ENCODE data around the gene PRRX2. TPM values are rescaled to one million over a fixed set of nuclear protein-coding genes. Genes with fewer than 3 reads are reported as not detected.

Gene PRRX2
- total and polyA plus RNA-seq, 2 donors (not counting 1 experiment from before 2014, with no cell fraction given) = not detected

DNA sequence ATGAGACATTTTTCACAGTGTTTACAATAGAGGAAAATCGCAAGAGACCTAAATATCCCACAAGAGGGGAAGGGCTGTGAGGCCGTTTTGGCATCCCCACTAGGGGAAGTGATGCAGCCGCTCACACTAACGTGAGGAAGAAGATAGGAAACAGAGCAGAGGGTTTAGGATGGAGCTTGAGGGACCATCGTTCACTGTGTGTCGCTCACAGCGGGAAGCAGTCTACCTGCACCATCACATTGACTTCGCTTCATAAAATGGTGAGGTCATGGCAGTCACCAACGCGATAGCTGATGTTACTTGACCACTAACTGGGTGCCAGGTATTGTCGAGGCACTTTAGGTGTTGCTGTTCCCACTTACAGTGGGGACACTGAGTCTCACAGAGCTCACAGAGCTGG is 35.6 kb downstream of the PRRX2 start:
- POLR2A ChIA-PET = no interaction called here

GRCh38 chr9:129701549-129701948 is 36.1 kb downstream of the PRRX2 start:
- Histone ChIP-seq H3K27ac (ENCODE audit: low read length in 2 of 2) (no peak overlapping the region), H3K4me1 (ENCODE audit: control insufficient read depth in 2 of 2, insufficient read depth in 2 of 2, low read length in 2 of 2) (no peaks in the 10 kb centered on the region), H3K9ac (ENCODE audit: low read length) (no peak overlapping the region), H3K9me3 (ENCODE audit: control extremely low read depth in 1 of 3, control insufficient read depth in 2 of 3, insufficient read depth in 1 of 3, low read length in 2 of 3) (no peaks in the 10 kb centered on the region), H3K4me2 (replicated peaks; ENCODE audit: low read depth, low read length, poor library complexity, severe bottlenecking) (no peak overlapping the region), H3K79me2 (ENCODE audit: control insufficient read depth, insufficient read depth, low read length) (no peaks in the 10 kb centered on the region), H2AFZ (ENCODE audit: insufficient read depth, low read depth, low read length, poor library complexity, severe bottlenecking) (no peak overlapping the region), H3K27me3 (replicated peaks in 1 of 4; ENCODE audit: control extremely low read depth in 1 of 4, control insufficient read depth in 3 of 4, insufficient read depth in 4 of 4, low read length in 3 of 4) (peaks cover 0 to 25% (median 6%) of the 10 kb centered on the region in 4 experiments), H3K36me3 (replicated peaks in 1 of 2; ENCODE audit: control extremely low read depth in 1 of 2, control insufficient read depth in 1 of 2, extremely low read depth in 1 of 2, insufficient read depth in 2 of 2, low read length in 1 of 2) (no peaks in the 10 kb centered on the region), H3K4me3 (ENCODE audit: control extremely low read depth in 1 of 5, extremely low read depth in 1 of 5, insufficient read depth in 1 of 5, low read depth in 2 of 5, low read length in 4 of 5) (no peak overlapping the region), H4K20me1 (ENCODE audit: control insufficient read depth, insufficient read depth, low read length, poor library complexity, severe bottlenecking) (no peaks in the 10 kb centered on the region)
- intact Hi-C loops (cut with micrococcal nuclease) = no loop called here
- Mint-ChIP-seq H3K4me1 (peaks cover 2% of the 10 kb centered on the region), H3K9me3 (ENCODE audit: insufficient read depth) (no peaks in the 10 kb centered on the region), H3K27me3 (peaks cover 22% of the 10 kb centered on the region), H3K27ac (no peak overlapping the region), H3K4me3 (no peak overlapping the region)
- ChIA-PET POLR2A (no interaction called here), CTCF (interaction anchor here (2.9 kb wide), 1 partner anchor 25 kb away, joined by 9 read pairs; no protein-coding TSS in a partner anchor)
- ATAC-seq (ENCODE audit: low read depth) (no peak), DNase-seq (no peak)
- 100% methylated on average over 2 of the region's 5 CpGs for WGBS (ENCODE audit: insufficient coverage)
- TF ChIP-seq, protein P1, sequence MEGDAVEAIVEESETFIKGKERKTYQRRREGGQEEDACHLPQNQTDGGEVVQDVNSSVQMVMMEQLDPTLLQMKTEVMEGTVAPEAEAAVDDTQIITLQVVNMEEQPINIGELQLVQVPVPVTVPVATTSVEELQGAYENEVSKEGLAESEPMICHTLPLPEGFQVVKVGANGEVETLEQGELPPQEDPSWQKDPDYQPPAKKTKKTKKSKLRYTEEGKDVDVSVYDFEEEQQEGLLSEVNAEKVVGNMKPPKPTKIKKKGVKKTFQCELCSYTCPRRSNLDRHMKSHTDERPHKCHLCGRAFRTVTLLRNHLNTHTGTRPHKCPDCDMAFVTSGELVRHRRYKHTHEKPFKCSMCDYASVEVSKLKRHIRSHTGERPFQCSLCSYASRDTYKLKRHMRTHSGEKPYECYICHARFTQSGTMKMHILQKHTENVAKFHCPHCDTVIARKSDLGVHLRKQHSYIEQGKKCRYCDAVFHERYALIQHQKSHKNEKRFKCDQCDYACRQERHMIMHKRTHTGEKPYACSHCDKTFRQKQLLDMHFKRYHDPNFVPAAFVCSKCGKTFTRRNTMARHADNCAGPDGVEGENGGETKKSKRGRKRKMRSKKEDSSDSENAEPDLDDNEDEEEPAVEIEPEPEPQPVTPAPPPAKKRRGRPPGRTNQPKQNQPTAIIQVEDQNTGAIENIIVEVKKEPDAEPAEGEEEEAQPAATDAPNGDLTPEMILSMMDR (IDR thresholded peaks at IDR 0.05) = no peak
- TF ChIP-seq EZH2 (IDR thresholded peaks at IDR 0.05; ENCODE audit: borderline replicate concordance, insufficient read depth, low read depth, low read length, poor library complexity, severe bottlenecking) = no peak

More for the DNA sequence above, 35.6 kb downstream of the PRRX2 start:
- H3K27ac ChIP-seq (ENCODE audit: low read length in 2 of 2) = no peak overlapping the region
- no peaks in the 10 kb centered on the region for H3K79me2 ChIP-seq (ENCODE audit: control insufficient read depth, insufficient read depth, low read length)
- intact Hi-C loops (cut with micrococcal nuclease) = no loop called here
- TF ChIP-seq, protein P1 (IDR thresholded peaks at IDR 0.05) = no peak
- TF ChIP-seq EZH2 (IDR thresholded peaks at IDR 0.05; ENCODE audit: borderline replicate concordance, insufficient read depth, low read depth, low read length, poor library complexity, severe bottlenecking) = no peak
- Mint-ChIP-seq H3K27ac (no peak overlapping the region), H3K4me1 (peaks cover 2% of the 10 kb centered on the region), H3K9me3 (ENCODE audit: insufficient read depth) (no peaks in the 10 kb centered on the region), H3K4me3 (no peak overlapping the region), H3K27me3 (peaks cover 22% of the 10 kb centered on the region)
- no peaks in the 10 kb centered on the region for H3K36me3 ChIP-seq (replicated peaks in 1 of 2; ENCODE audit: control extremely low read depth in 1 of 2, control insufficient read depth in 1 of 2, extremely low read depth in 1 of 2, insufficient read depth in 2 of 2, low read length in 1 of 2)
- no peak overlapping the region for H3K9ac ChIP-seq (ENCODE audit: low read length)
- H3K4me2 ChIP-seq (replicated peaks; ENCODE audit: low read depth, low read length, poor library complexity, severe bottlenecking) = no peak overlapping the region
- WGBS (ENCODE audit: insufficient coverage) = 78% methylated on average over 7 of the region's 11 CpGs
- H3K9me3 ChIP-seq (ENCODE audit: control extremely low read depth in 1 of 3, control insufficient read depth in 2 of 3, insufficient read depth in 1 of 3, low read length in 2 of 3) = no peaks in the 10 kb centered on the region
- DNase-seq (no peak), ATAC-seq (ENCODE audit: low read depth) (no peak)
- peaks cover 0 to 30% (median 6%) of the 10 kb centered on the region in 4 experiments for H3K27me3 ChIP-seq (replicated peaks in 1 of 4; ENCODE audit: control extremely low read depth in 1 of 4, control insufficient read depth in 3 of 4, insufficient read depth in 4 of 4, low read length in 3 of 4)
- no peak overlapping the region for H3K4me3 ChIP-seq (ENCODE audit: control extremely low read depth in 1 of 5, extremely low read depth in 1 of 5, insufficient read depth in 1 of 5, low read depth in 2 of 5, low read length in 4 of 5)
- no peaks in the 10 kb centered on the region for H4K20me1 ChIP-seq (ENCODE audit: control insufficient read depth, insufficient read depth, low read length, poor library complexity, severe bottlenecking)
- CTCF ChIA-PET = interaction anchor here (2.9 kb wide), 1 partner anchor 26 kb away, joined by 9 read pairs; no protein-coding TSS in a partner anchor
- no peaks in the 10 kb centered on the region for H3K4me1 ChIP-seq (ENCODE audit: control insufficient read depth in 2 of 2, insufficient read depth in 2 of 2, low read length in 2 of 2)
- no peak overlapping the region for H2AFZ ChIP-seq (ENCODE audit: insufficient read depth, low read depth, low read length, poor library complexity, severe bottlenecking)
